ENCODE data around the gene DNAL4. TPM values are rescaled to one million over a fixed set of nuclear protein-coding genes. Genes with fewer than 3 reads are reported as not detected.
"Not testable (repeated sequence)": the region's sequence is repeated elsewhere in the genome, so short reads cannot be mapped to it uniquely, and the experiment has no call there.

DNAL4 gene
- total RNA-seq, 1 donor from 2014 or later, result 18.9 TPM

DNA sequence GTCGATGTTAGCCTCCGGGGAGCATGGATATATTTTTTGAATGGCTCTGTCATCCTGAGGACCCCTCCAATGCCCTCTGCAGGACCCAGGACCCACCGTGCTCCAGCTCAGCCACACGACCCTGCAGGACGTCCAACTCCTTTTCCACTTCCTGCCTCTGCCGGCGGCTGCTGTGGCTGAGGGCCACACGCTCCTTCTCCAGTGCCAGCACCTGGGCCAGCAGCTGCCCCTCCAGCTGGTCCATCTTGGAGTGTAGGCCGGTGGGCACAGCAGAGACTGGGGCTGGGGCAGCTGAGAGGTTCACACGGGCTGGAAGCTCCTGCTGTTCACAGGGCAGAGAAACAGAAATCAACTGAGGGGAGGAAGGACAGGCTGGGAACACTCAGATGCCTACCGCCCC is 34.2 kb upstream of the DNAL4 start:
- no peak for DNase-seq (ENCODE audit: low read depth)

DNA sequence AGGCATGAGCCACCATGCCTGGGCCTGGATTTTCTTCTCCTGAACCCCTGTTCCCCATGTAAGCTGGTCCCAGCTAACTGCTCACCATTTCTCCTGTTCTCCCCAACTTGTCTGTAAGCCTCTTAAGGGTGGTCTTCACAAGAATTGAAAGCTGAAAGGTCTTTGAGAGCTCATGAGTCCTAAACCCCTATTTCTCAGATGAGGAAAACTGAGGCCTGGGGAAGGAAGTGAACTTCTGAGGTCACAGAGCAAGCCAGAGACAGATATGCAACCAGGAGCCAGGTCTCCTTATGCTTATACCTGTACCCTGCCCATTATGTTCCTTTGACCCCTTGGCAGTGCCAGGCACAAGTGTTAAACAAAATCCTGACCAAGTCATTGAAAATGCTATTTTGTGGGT is 33.6 kb upstream of the DNAL4 start:
- no peak for DNase-seq (ENCODE audit: low read depth)

DNA sequence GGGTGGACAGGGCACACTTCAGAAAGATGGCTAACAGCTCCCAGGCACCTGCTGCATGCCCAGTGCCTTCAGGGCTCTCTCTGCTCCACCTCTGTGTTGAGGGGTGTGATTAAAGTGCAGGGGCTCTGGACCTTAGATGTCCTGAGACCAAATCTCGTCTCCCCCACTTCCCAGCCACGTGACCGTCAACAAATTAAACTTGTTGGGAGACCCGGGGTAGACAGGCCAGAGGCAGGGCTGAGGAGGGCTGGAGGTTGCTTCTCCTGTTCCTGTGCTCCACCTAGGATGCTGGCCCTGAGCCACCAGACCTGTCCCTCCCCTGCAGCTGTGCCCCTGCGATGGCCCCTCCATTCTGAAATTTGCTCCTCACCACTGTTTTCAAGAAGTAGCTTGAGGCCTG is 32.9 kb upstream of the DNAL4 start:
- DNase-seq (ENCODE audit: low read depth), result no peak

GRCh38 chr22:38826386-38826785 is 32.4 kb upstream of the DNAL4 start:
- no peak for DNase-seq (ENCODE audit: low read depth)

DNA sequence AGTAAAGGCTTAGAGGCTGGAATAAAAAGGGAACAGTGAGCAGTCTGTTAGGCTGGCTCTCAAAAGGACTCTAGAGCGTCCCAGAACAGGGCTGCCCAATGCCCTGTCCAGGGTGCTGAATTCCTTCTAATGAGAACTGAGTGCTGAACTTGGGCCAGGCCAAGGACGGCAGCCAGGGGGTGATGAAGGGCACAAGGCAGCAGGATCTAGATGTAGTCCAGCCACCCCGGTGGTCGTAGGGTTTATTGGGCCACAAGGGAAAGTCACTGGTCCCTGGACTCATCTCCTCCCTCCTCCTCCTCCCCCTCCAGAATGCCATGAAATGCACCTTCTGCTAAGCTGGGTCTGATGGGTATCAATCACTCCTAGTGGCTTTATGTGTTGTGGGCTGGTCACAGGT is 30.6 kb upstream of the DNAL4 start:
- DNase-seq (ENCODE audit: low read depth), result peak; percentile 94

DNA sequence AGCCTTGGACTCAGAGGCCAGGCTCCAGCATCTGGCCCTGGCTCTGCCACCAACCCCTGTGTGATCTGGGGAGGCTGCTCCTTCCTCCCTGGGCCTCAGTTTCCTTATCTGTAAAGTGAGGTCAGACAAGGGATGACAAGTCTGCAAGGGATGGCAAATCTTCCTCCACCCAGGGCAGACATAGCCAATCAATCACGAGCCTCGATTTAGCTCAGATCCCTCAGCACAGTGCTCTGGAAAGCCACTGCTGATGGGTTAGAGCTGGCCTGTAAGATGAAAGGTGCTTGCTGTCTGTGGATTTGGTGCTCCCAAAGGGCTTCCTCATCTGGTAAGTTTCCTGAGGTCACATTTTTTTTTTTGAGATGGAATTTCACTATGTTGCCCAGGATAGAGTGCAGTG is 29.7 kb upstream of the DNAL4 start:
- DNase-seq (ENCODE audit: low read depth), result no peak

DNA sequence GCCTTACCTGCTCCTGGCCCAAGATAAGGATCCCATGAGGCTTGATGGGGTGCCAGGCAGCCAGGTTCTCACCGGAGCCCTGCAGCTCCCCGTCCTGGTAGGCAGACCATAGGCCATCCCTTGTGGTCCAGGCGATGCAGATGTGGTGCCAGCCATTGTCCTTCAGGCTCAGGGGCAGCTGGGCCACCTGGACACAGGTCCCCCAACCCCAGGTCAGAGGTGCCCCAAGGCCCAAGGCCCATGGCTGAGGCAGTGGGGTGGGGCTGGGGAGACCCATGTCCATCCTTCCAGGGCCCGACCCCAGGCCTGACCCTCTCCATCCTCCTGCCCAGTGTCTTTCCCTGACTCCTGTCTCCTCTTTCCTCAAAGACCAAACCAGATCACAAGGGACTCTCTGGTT is 29.1 kb upstream of the DNAL4 start:
- no peak for DNase-seq (ENCODE audit: low read depth)

GRCh38 chr22:38820020-38820419 is 26.1 kb upstream of the DNAL4 start:
- no peak for DNase-seq (ENCODE audit: low read depth)

DNA sequence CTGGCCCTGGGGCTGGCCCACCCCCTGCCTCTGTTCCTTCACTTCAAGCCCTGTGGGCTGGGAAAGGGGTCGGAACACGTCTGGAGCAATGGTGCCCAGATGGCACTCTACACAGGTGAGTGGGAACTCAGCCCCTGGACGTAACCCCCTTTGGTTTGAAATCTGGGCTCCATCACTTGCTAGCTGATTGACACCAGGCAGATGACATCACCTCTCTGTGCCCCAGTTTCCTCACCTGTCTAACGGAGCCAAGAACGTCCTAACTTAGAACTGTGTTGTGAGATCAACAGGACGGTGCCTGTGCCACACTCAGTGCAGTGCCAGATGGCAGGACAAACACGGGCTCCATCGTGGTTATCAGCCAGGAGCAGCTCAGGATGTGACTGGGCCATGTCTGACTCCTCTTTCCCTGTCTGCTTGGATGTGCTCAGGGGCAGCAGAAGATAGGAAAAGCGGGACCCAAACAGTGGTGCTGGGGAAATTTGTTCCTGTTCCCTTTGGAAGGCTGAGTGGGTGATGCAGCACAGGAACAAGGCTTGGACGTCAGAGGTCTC is 25.5 kb upstream of the DNAL4 start:
- no peak for DNase-seq (ENCODE audit: low read depth)

GRCh38 chr22:38817196-38817595 is 23.3 kb upstream of the DNAL4 start:
- no peak for DNase-seq (ENCODE audit: low read depth)

GRCh38 chr22:38815842-38816241 is 21.9 kb upstream of the DNAL4 start:
- no peak for DNase-seq (ENCODE audit: low read depth)

DNA sequence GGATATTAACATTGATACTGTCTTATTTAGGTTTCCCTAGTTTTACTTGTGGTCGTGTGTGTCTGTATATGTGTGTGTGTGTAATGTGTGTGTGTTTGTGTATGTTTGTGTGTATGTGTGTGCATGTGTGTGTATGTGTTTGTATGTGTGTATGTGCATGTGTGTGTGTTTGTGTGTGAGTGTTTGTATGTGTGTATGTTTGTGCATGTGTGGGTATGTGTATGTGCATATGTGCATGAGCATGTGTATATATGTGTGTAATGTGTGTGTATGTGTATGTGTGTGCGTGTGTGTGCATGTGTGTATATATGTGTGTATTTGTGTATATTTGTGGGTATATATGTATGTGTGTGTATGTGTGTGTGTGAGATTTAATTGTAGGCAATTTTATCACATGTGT is 17.3 kb upstream of the DNAL4 start:
- no peak for DNase-seq (ENCODE audit: low read depth)

GRCh38 chr22:38805041-38805593 is 11.2 kb upstream of the DNAL4 start:
- DNase-seq (ENCODE audit: low read depth), result not testable (repeated sequence)

GRCh38 chr22:38802671-38803121 is 8.8 kb upstream of the DNAL4 start:
- DNase-seq (ENCODE audit: low read depth), result peak; percentile 61

- no peak for DNase-seq (ENCODE audit: low read depth)
These were observed 5.5 kb upstream of the DNAL4 start for GRCh38 chr22:38799265-38800002.

DNA sequence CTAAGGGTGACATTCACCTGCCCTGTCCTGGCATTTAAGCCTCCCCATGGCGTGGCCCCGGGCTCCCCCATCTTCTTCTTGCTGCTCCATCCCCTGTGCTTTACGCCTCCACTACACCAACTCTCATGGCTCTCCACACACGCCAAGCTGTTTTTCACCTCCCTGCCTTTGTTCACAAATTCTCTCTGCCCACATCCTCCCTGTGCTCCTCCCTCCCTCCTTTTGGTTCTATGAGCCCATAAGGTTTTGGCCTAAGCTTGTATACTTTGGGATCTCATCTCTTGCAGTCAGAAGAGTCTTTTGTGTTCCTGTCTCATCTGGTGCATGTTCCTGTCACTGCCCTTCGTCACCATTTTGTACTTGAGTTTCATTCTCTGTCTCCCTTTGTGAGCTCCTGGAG is 4.6 kb upstream of the DNAL4 start:
- no peak for DNase-seq (ENCODE audit: low read depth)

- no peak for DNase-seq (ENCODE audit: low read depth)
These were observed 2.5 kb upstream of the DNAL4 start for GRCh38 chr22:38796262-38796957.

DNA sequence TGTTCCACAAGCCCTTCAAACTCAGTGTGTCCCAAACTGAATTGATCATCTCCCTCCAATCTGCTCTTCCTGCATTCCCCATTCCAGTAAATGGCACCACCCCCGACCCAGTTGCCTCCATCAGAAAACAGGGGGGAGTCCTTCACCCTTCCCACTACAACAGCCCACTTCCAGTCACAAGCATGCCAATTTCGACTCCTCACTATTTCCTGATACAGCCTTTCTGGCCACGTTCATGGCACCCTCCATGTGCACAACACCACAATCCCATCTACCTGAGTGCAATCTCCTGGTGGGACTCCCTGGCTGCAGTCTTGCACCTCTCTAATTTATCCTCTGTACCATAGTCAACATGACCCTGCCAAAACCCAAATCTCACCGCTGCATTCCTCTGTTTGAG is 1.6 kb upstream of the DNAL4 start:
- DNase-seq (ENCODE audit: low read depth), result no peak

- DNase-seq (ENCODE audit: low read depth), result no peak
These were observed 626 bp downstream of the DNAL4 start for GRCh38 chr22:38793317-38793716.

GRCh38 chr22:38792833-38793232 is 1.1 kb downstream of the DNAL4 start:
- DNase-seq (ENCODE audit: low read depth), result no peak

- DNase-seq (ENCODE audit: low read depth), result no peak
These were observed 4.3 kb downstream of the DNAL4 start for GRCh38 chr22:38789606-38790005.

- DNase-seq (ENCODE audit: low read depth), result no peak
These were observed 5.1 kb downstream of the DNAL4 start for GRCh38 chr22:38788846-38789245.
